ENCODE results near the gene UBE3B.

DNA sequence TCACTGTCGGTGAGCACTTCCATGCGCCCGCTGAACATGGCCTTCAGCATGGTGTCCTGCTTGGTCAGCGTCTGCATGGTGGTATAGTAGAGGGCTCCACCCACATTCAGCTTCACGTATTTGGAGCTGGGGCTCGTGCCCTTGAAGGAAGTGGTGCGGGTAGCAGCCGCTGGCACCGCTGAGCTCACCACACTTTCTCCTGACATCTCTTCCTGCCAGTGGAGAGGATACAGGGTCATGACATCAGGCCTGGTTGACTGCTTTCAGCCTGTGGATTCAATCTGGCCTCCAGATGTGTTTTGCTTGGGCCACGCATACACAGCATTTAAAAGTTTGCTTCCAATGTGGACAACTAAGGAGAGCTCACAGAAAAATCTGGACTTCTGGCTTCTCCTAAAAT lies 7.9 kb upstream of the UBE3B start:
- TF ChIP-seq, protein P1, sequence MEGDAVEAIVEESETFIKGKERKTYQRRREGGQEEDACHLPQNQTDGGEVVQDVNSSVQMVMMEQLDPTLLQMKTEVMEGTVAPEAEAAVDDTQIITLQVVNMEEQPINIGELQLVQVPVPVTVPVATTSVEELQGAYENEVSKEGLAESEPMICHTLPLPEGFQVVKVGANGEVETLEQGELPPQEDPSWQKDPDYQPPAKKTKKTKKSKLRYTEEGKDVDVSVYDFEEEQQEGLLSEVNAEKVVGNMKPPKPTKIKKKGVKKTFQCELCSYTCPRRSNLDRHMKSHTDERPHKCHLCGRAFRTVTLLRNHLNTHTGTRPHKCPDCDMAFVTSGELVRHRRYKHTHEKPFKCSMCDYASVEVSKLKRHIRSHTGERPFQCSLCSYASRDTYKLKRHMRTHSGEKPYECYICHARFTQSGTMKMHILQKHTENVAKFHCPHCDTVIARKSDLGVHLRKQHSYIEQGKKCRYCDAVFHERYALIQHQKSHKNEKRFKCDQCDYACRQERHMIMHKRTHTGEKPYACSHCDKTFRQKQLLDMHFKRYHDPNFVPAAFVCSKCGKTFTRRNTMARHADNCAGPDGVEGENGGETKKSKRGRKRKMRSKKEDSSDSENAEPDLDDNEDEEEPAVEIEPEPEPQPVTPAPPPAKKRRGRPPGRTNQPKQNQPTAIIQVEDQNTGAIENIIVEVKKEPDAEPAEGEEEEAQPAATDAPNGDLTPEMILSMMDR (conservative IDR thresholded peaks at IDR 0.05 in 1 of 2, IDR thresholded peaks at IDR 0.05 in 1 of 2; ENCODE audit: low read depth in 1 of 2, low read length in 2 of 2), result no peak
- no peak for TF ChIP-seq EZH2 (IDR thresholded peaks at IDR 0.05; ENCODE audit: low read length, missing control alignments)

Data from fibroblast of lung (primary cell).